IMR-90 (cell line): Measurements from ENCODE around the gene CEACAM8. TPM values are rescaled to one million over a fixed set of nuclear protein-coding genes. Genes with fewer than 3 reads are reported as not detected.
A peak's percentile ranks its signal among the peaks of the same experiment; 100 is the strongest.

Experiments
- ATAC-seq: fragments of 200-7000 bp; cut with Tn5 transposase; 2 replicates; pipeline ENCODE4 v1.9.1; 2020; ENCODE audit warnings: low read depth, mild to moderate bottlenecking, moderate library complexity
- BruUV-seq: library from RNA; stranded (reverse); fragments of 400-500 nt; replicated peaks from 2 replicates; lab custom pipeline; 2021; lab: Mats Ljungman, UMichigan
- CTCF ChIA-PET: fragments of 300-600 bp; formaldehyde crosslinking; extraction: SDS; loops from one replicate; lab custom pipeline; 2021; ENCODE audit warnings: antibody characterized with exemption; lab: Yijun Ruan, JAX
- POLR2A ChIA-PET: fragments of 300-600 bp; sonication (Branson Sonifier 250); formaldehyde crosslinking; loops from one replicate; lab custom pipeline; 2022; ENCODE audit warnings: antibody characterized with exemption; ENCODE audit not compliant: unreplicated experiment; lab: Charles Lee
- DNase-seq: peaks from one replicate; pipeline ENCODE4 v3.0.0; 2013
- H2AFZ ChIP-seq: replicated peaks from 2 replicates; pipeline ENCODE3; 2013; ENCODE audit warnings: low read length, mild to moderate bottlenecking; ENCODE audit not compliant: poor library complexity
- H2AK5ac ChIP-seq: 2 replicates; pipeline ENCODE4 v1.6.1; 2013; ENCODE audit warnings: low read depth, low read length, inconsistent platforms
- H2AK9ac ChIP-seq: replicated peaks from 2 replicates; pipeline ENCODE3; 2013; ENCODE audit warnings: mild to moderate bottlenecking, low read depth, low read length, moderate library complexity; ENCODE audit not compliant: poor library complexity
- H2BK120ac ChIP-seq: 2 replicates; pipeline ENCODE4 v1.6.1; 2013; ENCODE audit warnings: low read depth, low read length, inconsistent platforms
- H2BK15ac ChIP-seq: 3 replicates; pipeline ENCODE4 v1.6.1; 2013; ENCODE audit warnings: low read depth, low read length, inconsistent platforms
- H2BK20ac ChIP-seq: 2 replicates; pipeline ENCODE4 v1.6.1; 2013; ENCODE audit warnings: low read depth, mild to moderate bottlenecking, inconsistent platforms, low read length, moderate library complexity
- H2BK5ac ChIP-seq: 2 replicates; pipeline ENCODE4 v1.6.1; 2013; ENCODE audit warnings: mild to moderate bottlenecking, low read depth, low read length, inconsistent platforms; ENCODE audit not compliant: poor library complexity, severe bottlenecking
- H3K14ac ChIP-seq: replicated peaks from 2 replicates; pipeline ENCODE4 v1.6.1; 2013; ENCODE audit warnings: low read depth, low read length, inconsistent platforms
- H3K18ac ChIP-seq: 2 replicates; pipeline ENCODE4 v1.6.1; 2013; ENCODE audit warnings: low read depth, low read length, control low read depth
- H3K23ac ChIP-seq: 2 replicates; pipeline ENCODE4 v1.6.1; 2013; ENCODE audit warnings: low read depth, low read length, inconsistent platforms
- H3K27ac ChIP-seq: 2 replicates; pipeline ENCODE4 v1.5.1; 2013; ENCODE audit warnings: mild to moderate bottlenecking, control low read depth, low read length; ENCODE audit not compliant: insufficient read depth
- H3K27me3 ChIP-seq: 2 replicates; pipeline ENCODE4 v1.6.1; 2013; ENCODE audit warnings: low read length; ENCODE audit not compliant: control insufficient read depth, insufficient read depth
- H3K36me3 ChIP-seq: 2 replicates; pipeline ENCODE4 v1.6.1; 2013; ENCODE audit warnings: low read length, mixed read lengths; ENCODE audit not compliant: control insufficient read depth, insufficient read depth
- H3K4ac ChIP-seq: 2 replicates; pipeline ENCODE4 v1.6.1; 2013; ENCODE audit warnings: low read depth, low read length, inconsistent platforms
- H3K4me1 ChIP-seq: 2 replicates; pipeline ENCODE4 v1.6.1; 2013; ENCODE audit warnings: low read length, mixed read lengths; ENCODE audit not compliant: control insufficient read depth, insufficient read depth
- H3K4me2 ChIP-seq: 2 replicates; pipeline ENCODE4 v1.6.1; 2013; ENCODE audit warnings: low read depth, mild to moderate bottlenecking, control low read depth, low read length, moderate library complexity
- H3K4me3 ChIP-seq: 2 replicates; pipeline ENCODE4 v1.5.1; 2013; ENCODE audit warnings: low read depth, mild to moderate bottlenecking, control low read depth, low read length, moderate library complexity; ENCODE audit not compliant: insufficient read depth
- H3K56ac ChIP-seq: 2 replicates; pipeline ENCODE4 v1.6.1; 2013; ENCODE audit warnings: low read length, inconsistent platforms; ENCODE audit not compliant: insufficient read depth; ENCODE audit errors: extremely low read depth
- H3K79me1 ChIP-seq, 2 experiments: 2 replicates each; pipeline ENCODE4 v1.6.1; 2013; ENCODE audit warnings: low read length in 2 of 2, inconsistent platforms in 1 of 2, low read depth in 1 of 2
- H3K9ac ChIP-seq: 2 replicates; pipeline ENCODE4 v1.6.1; 2013; ENCODE audit warnings: low read depth, low read length, control low read depth
- H3K9me1 ChIP-seq: 2 replicates; pipeline ENCODE4 v1.6.1; 2013; ENCODE audit warnings: low read length, inconsistent platforms; ENCODE audit not compliant: insufficient read depth
- H3K9me3 ChIP-seq: 2 replicates; pipeline ENCODE4 v1.6.1; 2013; ENCODE audit warnings: low read length; ENCODE audit not compliant: control insufficient read depth, insufficient read depth
- H4K20me1 ChIP-seq: 2 replicates; pipeline ENCODE4 v1.6.1; 2013; ENCODE audit warnings: low read length, inconsistent platforms; ENCODE audit not compliant: insufficient read depth
- H4K5ac ChIP-seq: 2 replicates; pipeline ENCODE4 v1.6.1; 2013; ENCODE audit warnings: mild to moderate bottlenecking, low read depth, low read length, control low read depth
- H4K8ac ChIP-seq, 2 experiments: 2 replicates each; pipeline ENCODE4 v1.6.1; 2013; ENCODE audit warnings: low read depth in 2 of 2, low read length in 2 of 2, control low read depth in 1 of 2, inconsistent platforms in 1 of 2
- H4K91ac ChIP-seq: 2 replicates; pipeline ENCODE4 v1.6.1; 2013; ENCODE audit warnings: low read depth, low read length, inconsistent platforms; ENCODE audit not compliant: insufficient read depth
- BHLHE40 ChIP-seq: fragments of 150-350 bp; IDR thresholded peaks from 2 replicates; pipeline ENCODE4 v1.6.1; 2016; ENCODE audit warnings: mild to moderate bottlenecking, low read depth, low read length
- CHD1 ChIP-seq: IDR thresholded peaks from 2 replicates; pipeline ENCODE4 v1.6.1; 2012; ENCODE audit warnings: low read depth, low read length, improper control_type of control experiment
- ELK1 ChIP-seq: fragments of 150-350 bp; IDR thresholded peaks from 2 replicates; pipeline ENCODE4 v1.6.1; 2016; ENCODE audit warnings: low read depth, mild to moderate bottlenecking, low read length, moderate library complexity, borderline replicate concordance
- FOS ChIP-seq: fragments of 150-350 bp; IDR thresholded peaks from 2 replicates; pipeline ENCODE4 v1.6.1; 2016; ENCODE audit warnings: low read depth, low read length
- MAFK ChIP-seq: IDR thresholded peaks from 2 replicates; pipeline ENCODE4 v1.6.1; 2012; ENCODE audit warnings: low read depth, low read length, improper control_type of control experiment
- MAZ ChIP-seq: IDR thresholded peaks from 2 replicates; pipeline ENCODE4 v1.6.1; 2012; ENCODE audit warnings: low read depth, mild to moderate bottlenecking, low read length, improper control_type of control experiment, moderate library complexity, borderline replicate concordance
- NFE2L2 ChIP-seq: fragments of 150-350 bp; IDR thresholded peaks from 2 replicates; pipeline ENCODE4 v1.6.1; 2016; ENCODE audit warnings: low read depth, mild to moderate bottlenecking, low read length
- WGBS, 2 experiments: methylation state at CpG; one replicate each; pipeline versions ENCODE4 v1.1.5 to v1.1.7; 2013; ENCODE audit warnings: missing lambda C conversion rate in 2 of 2; ENCODE audit not compliant: insufficient read length in 1 of 2; ENCODE audit errors: extremely low coverage in 2 of 2; 5-methylcytosine and 5-hydroxymethylcytosine counted together
- dilution Hi-C: fragments of 300-500 bp; cut with HindIII; formaldehyde crosslinking; loops from one replicate; pipeline ENCODE4 v1.14.3; 2018; ENCODE audit warnings: low sequenced_read_pairs; ENCODE audit not compliant: unreplicated experiment
- in situ Hi-C: fragments of 300-500 bp; cut with MboI; formaldehyde crosslinking; loops from 3 replicates; pipeline ENCODE4 v1.14.3; 2019; ENCODE audit warnings: low sequenced_read_pairs, inconsistent platforms, mixed read lengths
- intact Hi-C: fragments of 100-400 bp; cut with micrococcal nuclease; formaldehyde crosslinking; loops from 2 replicates; pipeline ENCODE4 v1.10.0; 2022
- polyA plus RNA-seq, 3 experiments: library from polyadenylated mRNA; depleted of rRNA; stranded (reverse); fragments of >200 nt; gene quantifications; 2 replicates each; pipeline ENCODE4 v1.2.3, GENCODE V29; 2012; ENCODE audit warnings: low replicate concordance in 1 of 3
- total RNA-seq: library from RNA; depleted of rRNA; stranded (reverse); fragments of >200 nt; gene quantifications from 2 replicates; pipeline ENCODE4 v1.2.3, GENCODE V29; 2012

CEACAM8 gene
- total and polyA plus RNA-seq, 2 of the 4 experiments (the other 2 are of a cell fraction), result not detected

- Histone ChIP-seq H2AK5ac (no peak overlapping the region), H3K14ac (no peak overlapping the region), H3K4me1 (no peaks in the 10 kb centered on the region), H2BK5ac (no peak overlapping the region), H3K18ac (no peak overlapping the region), H2BK120ac (no peak overlapping the region), H4K91ac (no peak overlapping the region), H2BK20ac (no peak overlapping the region), H4K5ac (no peak overlapping the region), H2AK9ac (no peak overlapping the region), H3K36me3 (no peaks in the 10 kb centered on the region), H3K4ac (no peak overlapping the region), H3K4me3 (no peak overlapping the region), H3K4me2 (no peak overlapping the region), H3K23ac (no peak overlapping the region), H2AFZ (no peak overlapping the region), H4K8ac (no peak overlapping the region), H3K79me1 (no peaks in the 10 kb centered on the region), H3K9ac (no peak overlapping the region), H3K27ac (no peak overlapping the region), H3K56ac (no peak overlapping the region), H2BK15ac (no peak overlapping the region), H3K9me1 (no peaks in the 10 kb centered on the region), H4K20me1 (no peaks in the 10 kb centered on the region), H3K27me3 (no peaks in the 10 kb centered on the region; the same call in none of the 2 replicates), H3K9me3 (no peaks in the 10 kb centered on the region)
- peak; percentile 24 for DNase-seq
- in situ Hi-C loops, result no loop called here
- intact Hi-C loops, result no loop called here
- no TSS peak for BruUV-seq
- TF ChIP-seq NFE2L2 (no peak), FOS (no peak), ELK1 (no peak), BHLHE40 (no peak), CHD1 (no peak), MAZ (no peak), MAFK (no peak)
- WGBS, 2 experiments, result 0% methylated on average over 3 of the region's 5 CpGs; no CpG with 5 or more reads in 1 of the 2 experiments
- CTCF ChIA-PET, result no interaction called here
- POLR2A ChIA-PET, result no interaction called here
- dilution Hi-C loops, result no loop called here
- ATAC-seq, result peak; percentile 87
These were observed 7.2 kb upstream of the CEACAM8 start for GRCh38 chr19:42601811-42602443.
